GM12878 (cell line): ENCODE results near the gene EPRS1.

Source experiments
- CHD2 ChIP-seq: IDR thresholded peaks from 2 replicates; pipeline ENCODE4 v1.6.1; 2011; ENCODE audit warnings: low read depth, low read length, improper control_type of control experiment, borderline replicate concordance
- HCFC1 ChIP-seq: fragments of 150-350 bp; IDR thresholded peaks from 2 replicates; pipeline ENCODE4 v1.6.1; 2014; ENCODE audit warnings: low read length
- JUND ChIP-seq: IDR thresholded peaks from 2 replicates; pipeline ENCODE4 v1.6.1; 2012; ENCODE audit warnings: low read depth, mild to moderate bottlenecking, low read length, improper control_type of control experiment, moderate library complexity
- NBN ChIP-seq: fragments of 450-650 bp; IDR thresholded peaks from 2 replicates; pipeline ENCODE4 v1.6.1; 2016
- NRF1 ChIP-seq: conservative IDR thresholded peaks from 2 replicates; pipeline ENCODE4 v1.6.1; 2011; ENCODE audit warnings: mild to moderate bottlenecking, low read depth, low read length, improper control_type of control experiment
- POLR2A ChIP-seq: IDR thresholded peaks from 2 replicates; pipeline ENCODE4 v1.6.1; 2011; ENCODE audit warnings: low read depth, mild to moderate bottlenecking, low read length
- POLR2AphosphoS2 ChIP-seq: IDR thresholded peaks from 2 replicates; pipeline ENCODE4 v1.6.1; 2011; ENCODE audit warnings: low read depth, mild to moderate bottlenecking, low read length, improper control_type of control experiment, moderate library complexity
- POLR2AphosphoS5 ChIP-seq: IDR thresholded peaks from 2 replicates; pipeline ENCODE4 v1.6.1; 2011; ENCODE audit warnings: mild to moderate bottlenecking, low read length, inconsistent platforms
- REST ChIP-seq: IDR thresholded peaks from 2 replicates; pipeline ENCODE4 v1.6.1; 2012; ENCODE audit warnings: mild to moderate bottlenecking, low read depth, low read length
- SPI1 ChIP-seq: IDR thresholded peaks from 2 replicates; pipeline ENCODE4 v1.6.1; 2011; ENCODE audit warnings: low read depth, mild to moderate bottlenecking, low read length, moderate library complexity, borderline replicate concordance; ENCODE audit not compliant: insufficient read depth
- SRF ChIP-seq, 2 experiments: IDR thresholded peaks; 2 replicates each; pipeline ENCODE4 v1.6.1; 2011; ENCODE audit warnings: low read depth in 2 of 2, low read length in 2 of 2, mild to moderate bottlenecking in 1 of 2, moderate library complexity in 1 of 2
- USF1 ChIP-seq: IDR thresholded peaks from 2 replicates; pipeline ENCODE4 v1.6.1; 2011; ENCODE audit warnings: borderline replicate concordance, low read depth, mild to moderate bottlenecking, moderate library complexity, mixed read lengths, low read length; ENCODE audit not compliant: insufficient read depth; ENCODE audit errors: extremely low read length
- YY1 ChIP-seq: IDR thresholded peaks from 2 replicates; pipeline ENCODE4 v1.6.1; 2011; ENCODE audit warnings: low read depth, mild to moderate bottlenecking, low read length
- TF ChIP-seq, protein P1 (sequence below), 3 experiments: IDR thresholded peaks in 2 of 3; conservative IDR thresholded peaks in 1 of 3; 2 replicates each; pipeline ENCODE4 v1.5.1; 2011; ENCODE audit warnings: low read depth in 3 of 3, low read length in 3 of 3, mild to moderate bottlenecking in 3 of 3, control low read depth in 2 of 3, moderate library complexity in 2 of 3, inconsistent platforms in 1 of 3, mixed read lengths in 1 of 3; ENCODE audit not compliant: control insufficient read depth in 2 of 3, insufficient read depth in 1 of 3; ENCODE audit errors: extremely low read depth in 1 of 3

- TF ChIP-seq POLR2A: no peak
- TF ChIP-seq POLR2AphosphoS2: no peak
- no peak for TF ChIP-seq YY1
- no peak for TF ChIP-seq USF1
- TF ChIP-seq SRF (IDR thresholded peaks at IDR 0.05; ENCODE audit: low read depth in 2 of 2, low read length in 2 of 2): no peak
- TF ChIP-seq JUND: no peak
- TF ChIP-seq REST: no peak
- TF ChIP-seq, protein P1, sequence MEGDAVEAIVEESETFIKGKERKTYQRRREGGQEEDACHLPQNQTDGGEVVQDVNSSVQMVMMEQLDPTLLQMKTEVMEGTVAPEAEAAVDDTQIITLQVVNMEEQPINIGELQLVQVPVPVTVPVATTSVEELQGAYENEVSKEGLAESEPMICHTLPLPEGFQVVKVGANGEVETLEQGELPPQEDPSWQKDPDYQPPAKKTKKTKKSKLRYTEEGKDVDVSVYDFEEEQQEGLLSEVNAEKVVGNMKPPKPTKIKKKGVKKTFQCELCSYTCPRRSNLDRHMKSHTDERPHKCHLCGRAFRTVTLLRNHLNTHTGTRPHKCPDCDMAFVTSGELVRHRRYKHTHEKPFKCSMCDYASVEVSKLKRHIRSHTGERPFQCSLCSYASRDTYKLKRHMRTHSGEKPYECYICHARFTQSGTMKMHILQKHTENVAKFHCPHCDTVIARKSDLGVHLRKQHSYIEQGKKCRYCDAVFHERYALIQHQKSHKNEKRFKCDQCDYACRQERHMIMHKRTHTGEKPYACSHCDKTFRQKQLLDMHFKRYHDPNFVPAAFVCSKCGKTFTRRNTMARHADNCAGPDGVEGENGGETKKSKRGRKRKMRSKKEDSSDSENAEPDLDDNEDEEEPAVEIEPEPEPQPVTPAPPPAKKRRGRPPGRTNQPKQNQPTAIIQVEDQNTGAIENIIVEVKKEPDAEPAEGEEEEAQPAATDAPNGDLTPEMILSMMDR (IDR thresholded peaks at IDR 0.05 in 2 of 3, conservative IDR thresholded peaks at IDR 0.05 in 1 of 3; ENCODE audit: control insufficient read depth in 2 of 3, extremely low read depth in 1 of 3, insufficient read depth in 1 of 3, low read depth in 3 of 3, low read length in 3 of 3): no peak
- TF ChIP-seq SPI1: no peak
- TF ChIP-seq NRF1: no peak
- no peak for TF ChIP-seq HCFC1
- TF ChIP-seq POLR2AphosphoS5: no peak
- no peak for TF ChIP-seq CHD2
- TF ChIP-seq NBN: no peak
Observed at GRCh38 chr1:220019071-220019470, 27.2 kb downstream of the EPRS1 start.
